Erythroblast (primary cell): ENCODE results near the gene TAPBP.

Experiments
- GATA1 ChIP-seq: IDR thresholded peaks from 2 replicates; pipeline ENCODE4 v1.6.1; 2011; ENCODE audit warnings: low read depth, mild to moderate bottlenecking, control low read depth, low read length, moderate library complexity
- POLR2A ChIP-seq: IDR thresholded peaks from 2 replicates; pipeline ENCODE4 v1.6.1; 2011; ENCODE audit warnings: mild to moderate bottlenecking, low read length

DNA sequence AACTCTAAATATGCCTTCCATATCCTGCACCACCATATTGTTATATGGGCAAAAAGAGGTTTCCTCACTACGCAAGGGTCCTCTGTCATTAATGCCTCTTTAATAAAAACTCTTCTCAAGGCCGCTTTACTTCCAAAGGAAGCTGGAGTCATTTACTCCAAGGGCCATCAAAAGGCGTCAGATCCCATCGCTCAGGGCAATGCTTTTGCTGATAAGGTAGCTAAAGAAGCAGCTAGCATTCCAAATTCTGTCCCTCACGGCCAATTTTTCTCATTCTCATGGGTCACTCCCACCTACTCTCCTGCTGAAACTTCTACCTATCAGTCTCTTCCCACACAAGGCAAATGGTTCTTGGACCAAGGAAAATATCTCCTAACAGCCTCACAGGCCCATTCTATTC, 33.9 kb upstream of the TAPBP start:
- no peak for TF ChIP-seq POLR2A
- TF ChIP-seq GATA1, result no peak
